ENCODE results near the gene ZNF570. TPM values are rescaled to one million over a fixed set of nuclear protein-coding genes. Genes with fewer than 3 reads are reported as not detected.

Gene ZNF570
- 1.4 and 4.3 TPM in 2 replicates for total RNA-seq (2011; cell fraction: chromatin; rRNA removed; ENCODE audit: low replicate concordance)
- 2.5 and 2.8 TPM in 2 replicates for total RNA-seq (2011; cell fraction: nucleolus; rRNA removed)
- 2.1 and 3.1 TPM in 2 replicates for total RNA-seq (2011; cell fraction: nucleoplasm; rRNA removed)
- total RNA-seq (2014; rRNA removed) (0.09 and 0.45 TPM in 2 replicates), total RNA-seq (2014; rRNA removed; fragmentation: Illumina TruSeq; extraction: Trizol) (0.64 and 0.73 TPM in 2 replicates), total RNA-seq (2015; rRNA removed; fragmentation: Illumina TruSeq; extraction: Trizol) (0.22 and 0.60 TPM in 2 replicates), total RNA-seq (2021) (0.54 and 0.60 TPM in 2 replicates), polyA plus RNA-seq (2011; rRNA removed) (0.05 and 0.95 TPM in 2 replicates), polyA plus RNA-seq (2014; fragmentation: Illumina TruSeq; extraction: Trizol) (0.58 and 0.59 TPM in 2 replicates), polyA plus RNA-seq (2014; fragmentation: Nextera tagmentation; extraction: Ambion mirVana) (under 1 TPM; 0.11 to 0.38 TPM), polyA plus RNA-seq (2014; rRNA removed) (0.23 and 0.57 TPM in 2 replicates), polyA minus RNA-seq (2011; rRNA and poly(A)+ RNA removed) (0.12 and 2.6 TPM in 2 replicates), Bru-seq, nascent RNA (percentile 39 among the genes with signal in this experiment), BruChase-seq, experiment 1, labeled RNA remaining after a 2-hour chase (percentile 38 among the genes with signal in this experiment), BruChase-seq, experiment 2, labeled RNA remaining after a 6-hour chase (percentile 38 among the genes with signal in this experiment)
- 0.01 and 0.28 TPM in 2 replicates for polyA plus RNA-seq (2011; cell fraction: cytosol; rRNA removed)
- 0.10 and 0.54 TPM in 2 replicates for polyA plus RNA-seq (2011; cell fraction: nucleus; rRNA removed)
- 0.14 and 0.42 TPM in 2 replicates for polyA plus RNA-seq (2012)
- polyA minus RNA-seq (2011; cell fraction: cytosol; rRNA and poly(A)+ RNA removed) = not detected in 2 replicates
- 0.33 and 0.40 TPM in 2 replicates for polyA minus RNA-seq (2011; cell fraction: nucleus; rRNA and poly(A)+ RNA removed)
- long read RNA-seq, experiment 1, full-length matches to known transcripts = 2 of 2 reads
- long read RNA-seq, experiment 1, partial matches to known transcripts = 0 of 2 reads
- long read RNA-seq, experiment 1, other reads (novel, unspliced or antisense) = 0 of 2 reads
- long read RNA-seq, experiment 2 = 0 reads
- long read RNA-seq, experiment 3 = 0 reads

- ChIA-PET CTCF (ENCODE audit: low intra/inter-chr PET ratio) (no interaction called here), POLR2A (interaction anchor here (0.7 kb wide), 1 partner anchor 858 kb away, joined by 4 read pairs; no protein-coding TSS in a partner anchor)
- H3K9ac ChIP-seq (ENCODE audit: insufficient read depth in 1 of 2, low read depth in 2 of 2, low read length in 2 of 2) = no peak within 1 kb of the TSS; a peak in 1 of 4 replicates
- H3K9me3 ChIP-seq (replicated peaks; ENCODE audit: control insufficient read depth, insufficient read depth, low read depth, low read length) = peaks cover 3% of the 10 kb centered on the region; the same call in 1 of the 2 replicates
- no peaks in the 10 kb centered on the region for H3K9me1 ChIP-seq (ENCODE audit: control insufficient read depth, insufficient read depth, low read length)
- intact Hi-C loops (cut with micrococcal nuclease) (no loop called here), in situ Hi-C loops (cut with MboI) (no loop called here)
- ATAC-seq (no peak), FAIRE-seq (no peak), DNase-seq (ENCODE audit: extremely low read depth in 1 of 4, low spot score in 3 of 4) (peak in 3 of 4 experiments; percentile 7 to 13 (median 9))
- 29% methylated on average over 39 of the region's 63 CpGs for WGBS (ENCODE audit: insufficient coverage, low coverage, missing lambda C conversion rate)
- 0 out of 2 replicates have a peak within 1 kb of the TSS, but pooled peaks have one; percentile 55 for H2AFZ ChIP-seq (ENCODE audit: low read depth, low read length)
- peak within 1 kb of the TSS; percentile 34 for H3K4me2 ChIP-seq (ENCODE audit: insufficient read depth, low read length)
- no peaks in the 10 kb centered on the region; the same call in 2 of the 3 replicates for H3K79me2 ChIP-seq (ENCODE audit: control insufficient read depth, insufficient read depth, low read length)
- no peaks in the 10 kb centered on the region for H3K27me3 ChIP-seq (ENCODE audit: control insufficient read depth in 2 of 2, insufficient read depth in 2 of 2, low read length in 2 of 2)
- H4K20me1 ChIP-seq (replicated peaks; ENCODE audit: control insufficient read depth, insufficient read depth, low read length) = no peaks in the 10 kb centered on the region
- no TSS peak for BruUV-seq (replicated peaks)
- peak within 1 kb of the TSS; percentile 29 for H3K4me3 ChIP-seq
- H3K4me1 ChIP-seq (replicated peaks in 1 of 2; ENCODE audit: control insufficient read depth in 2 of 2, insufficient read depth in 2 of 2, low read length in 2 of 2) = peaks cover 0 to 10% of the 10 kb centered on the region in 2 experiments; a peak in 2 of 5 replicates
- peaks cover 7% of the 10 kb centered on the region; the same call in 1 of the 3 replicates for H3K36me3 ChIP-seq (ENCODE audit: control insufficient read depth, insufficient read depth, low read length)
- H3K27ac ChIP-seq (ENCODE audit: extremely low read depth, low read depth, low read length) = no peak within 1 kb of the TSS
- TF ChIP-seq SIX5 (IDR thresholded peaks at IDR 0.05; ENCODE audit: borderline replicate concordance in 1 of 2, insufficient read depth in 1 of 2, low read depth in 1 of 2, low read length in 2 of 2) (peak; percentile 22 to 31; a peak in 1 of 4 replicates), BRCA1 (IDR thresholded peaks at IDR 0.05) (no peak), BRCA1 (CRISPR knock-in tag; IDR thresholded peaks at IDR 0.05) (no peak), GTF2F1 (IDR thresholded peaks at IDR 0.05; ENCODE audit: low read depth, low read length) (no peak), STAG1 (CRISPR knock-in tag; IDR thresholded peaks at IDR 0.05; ENCODE audit: borderline replicate concordance) (no peak), HCFC1 (IDR thresholded peaks at IDR 0.05; ENCODE audit: low read depth, low read length) (peak; percentile 59), ZBTB40 (IDR thresholded peaks at IDR 0.05) (peak; percentile 51; the same call in 1 of the 2 replicates), ZBTB40 (CRISPR knock-in tag; IDR thresholded peaks at IDR 0.05) (no peak)
These were observed at the start of gene ZNF570 for GRCh38 chr19:37468961-37469777. Gene ZNF570, plus strand, starts transcription at chr19:37469356. Its CDS starts 999 bp downstream, at chr19:37470355.
